ENCODE results near the gene TSPOAP1. TPM values are rescaled to one million over a fixed set of nuclear protein-coding genes. Genes with fewer than 3 reads are reported as not detected.

The TSPOAP1 gene
- total and polyA plus RNA-seq, 2 of the 4 experiments (the other 2 are of a cell fraction), result 0.90 to 1.6 TPM

- no peak overlapping the region for H4K5ac ChIP-seq (ENCODE audit: low read depth, low read length)
- peaks cover 3% of the 10 kb centered on the region; the same call in 1 of the 2 replicates for H3K4me1 ChIP-seq (ENCODE audit: control insufficient read depth, insufficient read depth, low read length)
- no peaks in the 10 kb centered on the region for H3K9me3 ChIP-seq (ENCODE audit: control insufficient read depth, insufficient read depth, low read length)
- ATAC-seq (ENCODE audit: low read depth) (no peak), DNase-seq (no peak)
- BruUV-seq (replicated peaks), result no TSS peak
- H2BK5ac ChIP-seq (ENCODE audit: low read depth, low read length, poor library complexity, severe bottlenecking), result no peak overlapping the region
- no peak overlapping the region for H4K8ac ChIP-seq (ENCODE audit: low read depth in 2 of 2, low read length in 2 of 2)
- H3K4ac ChIP-seq (ENCODE audit: low read depth, low read length), result no peak overlapping the region
- no peak overlapping the region for H3K14ac ChIP-seq (replicated peaks; ENCODE audit: low read depth, low read length)
- H3K23ac ChIP-seq (ENCODE audit: low read depth, low read length), result no peak overlapping the region
- no peak overlapping the region for H3K4me3 ChIP-seq (ENCODE audit: insufficient read depth, low read depth, low read length)
- H3K9me1 ChIP-seq (ENCODE audit: insufficient read depth, low read length), result peaks cover 11% of the 10 kb centered on the region
- peaks cover 13 to 18% of the 10 kb centered on the region in 2 experiments; a peak in 3 of 4 replicates for H3K79me1 ChIP-seq (ENCODE audit: low read depth in 1 of 2, low read length in 2 of 2)
- no peak overlapping the region for H2AK5ac ChIP-seq (ENCODE audit: low read depth, low read length)
- no peak overlapping the region for H2AK9ac ChIP-seq (replicated peaks; ENCODE audit: low read depth, low read length, poor library complexity)
- intact Hi-C loops (cut with micrococcal nuclease) (no loop called here), dilution Hi-C loops (cut with HindIII; ENCODE audit: low sequenced_read_pairs, unreplicated experiment) (no loop called here), in situ Hi-C loops (cut with MboI; ENCODE audit: low sequenced_read_pairs) (loop anchor here (25.0 kb wide), 1 partner anchor 482 kb away; the partner anchor contains the start of gene MRPS23)
- H2BK15ac ChIP-seq (ENCODE audit: low read depth, low read length), result no peak overlapping the region
- TF ChIP-seq NFE2L2 (IDR thresholded peaks at IDR 0.05; ENCODE audit: low read depth, low read length) (no peak), MAFK (IDR thresholded peaks at IDR 0.05; ENCODE audit: low read depth, low read length) (no peak), MAZ (IDR thresholded peaks at IDR 0.05; ENCODE audit: borderline replicate concordance, low read depth, low read length) (no peak), CEBPB (IDR thresholded peaks at IDR 0.05; ENCODE audit: low read depth, low read length) (no peak), POLR2A (IDR thresholded peaks at IDR 0.05; ENCODE audit: low read depth, low read length) (no peak), SMC3 (IDR thresholded peaks at IDR 0.05; ENCODE audit: low read depth, low read length) (no peak), ELK1 (IDR thresholded peaks at IDR 0.05; ENCODE audit: borderline replicate concordance, low read depth, low read length) (no peak), RAD21 (IDR thresholded peaks at IDR 0.05; ENCODE audit: low read length) (no peak), RFX5 (IDR thresholded peaks at IDR 0.05; ENCODE audit: low read depth, low read length) (no peak), BHLHE40 (IDR thresholded peaks at IDR 0.05; ENCODE audit: low read depth, low read length) (no peak), FOS (IDR thresholded peaks at IDR 0.05; ENCODE audit: low read depth, low read length) (no peak), CTCF (conservative IDR thresholded peaks at IDR 0.05; ENCODE audit: low read depth, low read length) (no peak), MXI1 (IDR thresholded peaks at IDR 0.05; ENCODE audit: borderline replicate concordance, low read depth, low read length) (no peak), CHD1 (IDR thresholded peaks at IDR 0.05; ENCODE audit: low read depth, low read length) (no peak), RCOR1 (IDR thresholded peaks at IDR 0.05; ENCODE audit: insufficient replicate concordance, low read length) (no peak), USF2 (IDR thresholded peaks at IDR 0.05; ENCODE audit: low read depth, low read length) (no peak)
- no peak overlapping the region for H3K27ac ChIP-seq (ENCODE audit: insufficient read depth, low read length)
- CTCF ChIA-PET, result interaction anchor here (1.6 kb wide), 1 partner anchor 27 kb away, joined by 3 read pairs; no protein-coding TSS in a partner anchor
- no peak overlapping the region for H4K91ac ChIP-seq (ENCODE audit: insufficient read depth, low read depth, low read length)
- H3K36me3 ChIP-seq (ENCODE audit: control insufficient read depth, insufficient read depth, low read length), result peaks cover 44% of the 10 kb centered on the region
- no CpG with 5 or more reads among the region's 2 CpGs for WGBS, 2 experiments (ENCODE audit: extremely low coverage in 2 of 2, insufficient read length in 1 of 2)
- POLR2A ChIA-PET (ENCODE audit: unreplicated experiment), result no interaction called here
- H2BK120ac ChIP-seq (ENCODE audit: low read depth, low read length), result no peak overlapping the region
- H2BK20ac ChIP-seq (ENCODE audit: low read depth, low read length), result no peak overlapping the region
- no peaks in the 10 kb centered on the region for H4K20me1 ChIP-seq (ENCODE audit: insufficient read depth, low read length)
- H3K27me3 ChIP-seq (ENCODE audit: control insufficient read depth, insufficient read depth, low read length), result no peaks in the 10 kb centered on the region
- H3K56ac ChIP-seq (ENCODE audit: extremely low read depth, insufficient read depth, low read length), result no peak overlapping the region
- H2AFZ ChIP-seq (replicated peaks; ENCODE audit: low read length, poor library complexity), result no peak overlapping the region
- no peak overlapping the region for H3K18ac ChIP-seq (ENCODE audit: low read depth, low read length)
- H3K4me2 ChIP-seq (ENCODE audit: low read depth, low read length), result no peak overlapping the region
- no peak overlapping the region for H3K9ac ChIP-seq (ENCODE audit: low read depth, low read length)
Measured at GRCh38 chr17:58344791-58345157, 16.2 kb upstream of the TSPOAP1 start.

Measured in IMR-90 (cell line).